NCI-H524 treated with DMSO at 0.1 percent for 48 hours (cell line): ENCODE data around the gene BRSK2.
"Not testable (repeated sequence)": the region's sequence is repeated elsewhere in the genome, so short reads cannot be mapped to it uniquely, and the experiment has no call there.

Source experiments
- DNase-seq: peaks from one replicate; lab custom pipeline; 2025; lab: John Stamatoyannopoulos, UW

The BRSK2 gene

GRCh38 chr11:1500466-1501420, 111.0 kb downstream of the BRSK2 start:
- DNase-seq: no peak

DNA sequence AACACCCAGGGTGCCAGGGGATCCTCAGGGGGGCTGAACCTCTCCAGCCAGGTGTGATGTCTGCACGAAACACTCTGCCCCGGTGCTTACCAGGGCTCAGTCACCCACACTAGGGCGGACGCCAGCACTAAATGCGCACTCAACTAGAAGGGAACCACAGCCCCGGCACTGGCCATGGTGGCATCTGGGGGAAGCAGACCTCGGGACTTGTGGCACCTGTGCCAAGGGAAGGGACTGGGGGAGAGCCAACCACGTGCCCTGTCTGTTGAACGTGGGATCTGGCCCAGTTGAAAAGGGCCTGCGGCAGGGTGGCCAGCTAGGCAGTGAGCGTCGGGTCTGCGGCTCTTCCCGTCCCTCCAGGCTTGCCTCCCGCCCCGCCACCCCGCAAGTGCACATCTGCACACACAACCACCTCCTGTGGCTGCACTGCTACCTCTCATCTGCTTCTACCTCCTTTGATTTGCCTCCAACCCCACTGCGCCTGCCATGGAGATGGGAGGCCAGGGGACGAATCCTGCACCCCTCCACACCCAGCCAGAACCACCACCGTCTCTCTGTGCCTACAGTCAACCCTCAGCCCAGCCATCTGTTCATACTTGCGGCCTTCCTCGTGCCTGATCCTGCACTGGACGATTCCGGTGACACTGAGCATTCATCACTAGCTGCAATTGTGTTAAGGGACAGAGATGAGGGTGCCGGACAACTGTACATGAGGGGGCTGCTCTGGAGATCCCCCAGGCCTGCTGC, 111.9 kb downstream of the BRSK2 start:
- DNase-seq: no peak

DNA sequence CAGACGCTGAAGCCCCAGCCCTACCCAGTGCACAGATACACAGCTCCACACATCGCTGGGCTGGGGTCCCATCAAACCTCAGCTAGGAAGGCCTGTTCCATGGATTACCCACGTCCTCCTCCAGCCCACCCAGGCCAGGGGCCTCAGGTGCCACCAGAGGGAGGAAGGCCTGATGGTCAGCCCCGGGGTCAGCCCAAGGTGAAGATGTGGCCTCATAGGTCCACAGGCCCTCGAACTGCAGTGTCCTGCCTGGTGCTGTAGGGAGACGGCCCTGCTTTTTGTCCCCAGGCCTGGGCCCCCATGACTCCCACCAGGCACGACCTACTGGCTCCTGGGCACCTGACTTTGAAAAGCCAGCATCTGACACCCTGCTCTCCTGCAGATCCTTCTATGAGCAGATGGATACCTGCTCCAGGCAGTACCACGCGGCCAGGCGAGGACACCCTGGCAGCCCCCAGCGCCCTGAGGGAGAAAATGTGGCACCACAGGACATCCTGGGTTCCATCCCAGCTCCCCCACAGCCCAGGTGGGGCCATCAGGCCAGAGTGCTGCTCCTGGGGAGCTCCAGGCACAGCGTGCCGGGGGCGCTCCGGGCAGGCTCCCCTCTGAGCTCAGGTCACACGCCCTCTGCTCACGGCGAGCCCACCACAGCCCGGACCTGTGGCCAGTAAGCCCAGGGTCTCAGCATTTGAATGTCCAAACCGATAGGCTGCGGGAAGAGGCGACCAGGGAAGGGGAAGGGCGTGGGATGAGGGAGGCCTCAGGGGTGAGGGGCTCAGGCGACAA, 112.6 kb downstream of the BRSK2 start:
- no peak for DNase-seq

GRCh38 chr11:1502954-1503707, 113.4 kb downstream of the BRSK2 start:
- DNase-seq: no peak

DNA sequence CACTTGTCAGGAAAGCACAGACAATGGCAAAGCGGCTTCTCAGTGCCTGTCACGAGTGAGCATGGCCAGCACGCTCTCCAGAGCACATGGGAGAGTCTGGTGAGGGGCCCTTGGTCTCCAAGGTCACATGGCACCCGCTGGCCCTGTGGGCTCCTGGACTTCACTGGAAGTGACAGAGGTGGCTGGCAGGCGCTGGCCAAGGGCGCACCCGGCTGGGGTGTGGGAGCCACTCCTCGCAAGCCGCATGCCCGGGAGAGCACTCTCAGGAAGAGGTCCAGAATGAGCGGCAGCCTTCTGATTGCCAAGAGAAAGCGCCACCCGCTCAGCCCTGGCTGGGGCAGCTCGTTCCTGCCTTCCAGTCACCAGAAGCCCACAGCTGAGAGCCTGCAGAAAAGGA, 114.0 kb downstream of the BRSK2 start:
- no peak for DNase-seq

DNA sequence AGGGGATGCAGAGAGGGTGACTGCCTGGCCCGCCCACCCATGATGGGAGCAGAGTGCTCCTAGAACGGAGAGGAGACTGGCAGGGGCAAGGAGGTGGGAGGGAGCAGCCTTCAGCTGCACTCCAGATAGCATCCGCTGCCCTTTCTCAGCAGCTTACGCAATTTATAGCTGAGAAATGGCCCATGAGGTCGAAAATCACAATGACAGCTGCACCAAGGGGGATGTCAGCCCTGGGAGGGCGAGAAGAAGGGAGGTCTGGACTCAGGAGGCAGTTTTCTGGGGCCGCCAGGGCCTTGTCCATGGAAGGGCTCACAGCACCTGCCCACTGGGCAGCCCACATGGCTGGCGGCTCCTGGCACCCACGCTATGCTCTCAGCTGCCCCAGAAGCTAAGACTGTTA, 114.4 kb downstream of the BRSK2 start:
- no peak for DNase-seq

- DNase-seq: no peak
Measured at GRCh38 chr11:1504581-1505290, 115.0 kb downstream of the BRSK2 start.

- DNase-seq: no peak
Measured at GRCh38 chr11:1505480-1505879, 115.7 kb downstream of the BRSK2 start.

GRCh38 chr11:1506981-1507380, 117.2 kb downstream of the BRSK2 start:
- no peak for DNase-seq

GRCh38 chr11:1507381-1508140, 117.8 kb downstream of the BRSK2 start:
- no peak for DNase-seq

DNA sequence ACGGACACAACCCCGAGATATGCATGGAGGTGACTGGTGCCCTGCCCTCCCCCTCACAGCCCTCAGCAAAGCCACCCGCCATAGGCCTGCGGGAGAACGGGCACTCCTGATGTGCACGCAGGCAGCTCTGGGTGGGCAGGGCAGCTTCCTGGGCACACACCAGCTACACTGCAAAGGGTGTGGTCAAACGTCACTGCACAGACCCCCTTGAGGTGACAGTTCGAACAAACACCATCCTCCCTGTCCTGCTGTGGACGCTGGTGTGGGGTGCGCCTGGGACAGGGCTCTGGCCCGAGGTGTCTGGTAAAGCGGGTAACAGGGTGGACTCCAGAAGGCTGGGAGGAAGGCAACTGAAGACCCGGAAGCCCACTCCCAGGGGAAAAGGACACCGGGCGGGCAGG, 118.8 kb downstream of the BRSK2 start:
- no peak for DNase-seq

- no peak for DNase-seq
Measured at GRCh38 chr11:1508986-1509385, 119.3 kb downstream of the BRSK2 start.

DNA sequence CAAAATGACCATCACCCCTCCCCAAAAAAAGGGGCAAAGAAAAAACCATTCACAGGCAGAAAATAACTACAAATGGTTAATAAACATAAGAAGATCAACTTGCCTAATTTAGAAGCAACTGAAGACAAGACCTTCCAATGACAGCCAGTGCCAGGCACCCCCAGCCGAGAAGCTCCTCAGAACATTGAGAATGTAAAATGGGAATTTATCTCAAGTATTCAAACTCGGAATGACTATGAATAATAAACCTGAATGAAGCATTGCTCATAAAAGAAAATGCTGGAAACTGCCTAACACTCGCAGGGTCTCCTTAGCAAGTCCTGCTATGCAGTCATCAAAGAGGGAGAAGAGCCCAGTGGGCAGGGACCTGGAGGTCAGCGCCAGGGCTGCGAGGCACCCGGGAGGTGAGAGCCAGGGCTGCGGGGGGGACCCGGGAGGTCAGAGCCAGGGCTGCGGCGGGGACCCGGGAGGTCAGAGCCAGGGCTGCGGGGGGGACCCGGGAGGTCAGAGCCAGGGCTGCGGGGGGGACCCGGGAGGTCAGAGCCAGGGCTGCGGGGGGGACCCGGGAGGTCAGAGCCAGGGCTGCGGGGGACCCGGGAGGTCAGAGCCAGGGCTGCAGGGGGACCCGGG, 120.0 kb downstream of the BRSK2 start:
- no peak for DNase-seq

DNA sequence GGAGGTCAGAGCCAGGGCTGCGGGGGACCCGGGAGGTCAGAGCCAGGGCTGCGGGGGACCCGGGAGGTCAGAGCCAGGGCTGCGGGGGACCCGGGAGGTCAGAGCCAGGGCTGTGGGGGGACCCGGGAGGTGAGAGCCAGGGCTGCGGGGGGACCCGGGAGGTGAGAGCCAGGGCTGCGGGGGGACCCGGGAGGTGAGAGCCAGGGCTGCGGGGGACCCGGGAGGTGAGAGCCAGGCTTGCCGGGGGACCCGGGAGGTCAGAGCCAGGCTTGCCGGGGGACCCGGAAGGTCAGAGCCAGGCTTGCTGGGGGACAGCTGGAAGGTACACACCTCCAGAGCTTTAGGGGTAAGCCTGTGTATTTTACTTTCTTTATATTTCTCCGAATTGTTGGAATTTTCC, 120.6 kb downstream of the BRSK2 start:
- not testable (repeated sequence) for DNase-seq

DNA sequence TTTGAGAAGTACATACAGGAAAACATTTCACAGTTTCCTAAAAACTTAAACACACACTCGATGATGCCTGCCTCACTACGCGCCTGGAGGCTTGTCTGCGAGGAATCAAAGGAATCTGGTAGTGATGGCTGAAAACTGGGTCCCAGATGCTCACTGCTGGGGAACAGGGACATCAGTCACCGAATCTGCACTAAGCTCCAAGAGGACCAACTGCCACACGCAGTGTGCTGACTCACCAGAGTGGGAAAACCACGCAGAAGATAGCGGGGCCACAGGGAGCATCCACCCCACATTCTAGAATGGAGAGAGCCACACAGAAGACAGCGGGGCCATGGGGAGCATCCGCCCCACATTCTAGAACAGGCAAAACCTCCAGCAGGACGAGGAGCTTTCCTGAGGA, 121.2 kb downstream of the BRSK2 start:
- DNase-seq: no peak

DNA sequence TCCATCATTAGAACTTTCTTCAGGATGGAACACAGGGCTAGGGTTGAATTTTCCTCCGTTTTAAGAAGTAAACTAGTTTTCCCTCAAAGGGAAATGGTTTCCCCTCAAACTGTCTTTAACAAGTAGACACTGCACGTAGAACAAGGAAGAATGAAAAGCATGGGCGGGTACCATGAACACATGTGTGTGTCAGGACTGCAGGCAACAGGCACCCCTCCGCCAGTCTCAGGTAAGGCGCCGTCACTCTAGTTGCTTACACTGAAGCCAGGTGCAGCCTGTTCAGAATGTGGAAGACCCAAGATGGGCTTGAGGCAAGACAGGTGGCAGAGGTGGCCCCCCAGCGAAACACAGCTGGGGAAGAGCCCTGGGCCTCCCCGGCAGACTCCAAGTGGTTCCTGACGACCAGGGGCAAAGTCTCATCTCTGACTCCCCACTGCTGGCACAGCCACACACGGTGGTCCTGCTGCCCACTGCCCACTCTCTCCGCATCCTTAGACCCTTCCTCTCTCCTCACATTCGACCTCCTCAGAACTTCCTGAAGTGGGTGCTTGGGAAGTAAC, 122.3 kb downstream of the BRSK2 start:
- DNase-seq: no peak
